Measurements from ENCODE around the gene FBXO41.
"Not testable (repeated sequence)": the region's sequence is repeated elsewhere in the genome, so short reads cannot be mapped to it uniquely, and the experiment has no call there.

FBXO41 gene

GRCh38 chr2:73264783-73265182 lies 19.5 kb downstream of the FBXO41 start:
- TF ChIP-seq ZFX (IDR thresholded peaks at IDR 0.05) (no peak), CTCF (conservative IDR thresholded peaks at IDR 0.05) (no peak)

GRCh38 chr2:73264332-73264606 lies 20.0 kb downstream of the FBXO41 start:
- TF ChIP-seq ZFX (IDR thresholded peaks at IDR 0.05) (no peak), CTCF (conservative IDR thresholded peaks at IDR 0.05) (no peak)
- H3K27ac ChIP-seq, result no peak overlapping the region

More at GRCh38 chr2:73264783-73265182, 19.5 kb downstream of the FBXO41 start:
- H3K27ac ChIP-seq, result no peak overlapping the region

GRCh38 chr2:73263540-73264331 lies 20.5 kb downstream of the FBXO41 start:
- TF ChIP-seq CTCF (conservative IDR thresholded peaks at IDR 0.05) (no peak), ZFX (IDR thresholded peaks at IDR 0.05) (no peak)
- no peak overlapping the region for H3K27ac ChIP-seq

- not testable (repeated sequence) for H3K27ac ChIP-seq
These were observed 21.4 kb downstream of the FBXO41 start for GRCh38 chr2:73262691-73263429.

GRCh38 chr2:73262108-73262651 lies 22.1 kb downstream of the FBXO41 start:
- H3K27ac ChIP-seq, result no peak overlapping the region
- TF ChIP-seq CTCF (conservative IDR thresholded peaks at IDR 0.05) (no peak), ZFX (IDR thresholded peaks at IDR 0.05) (no peak)

- H3K27ac ChIP-seq, result no peak overlapping the region
- TF ChIP-seq CTCF (conservative IDR thresholded peaks at IDR 0.05), result no peak; the same call in 1 of the 2 replicates
- TF ChIP-seq ZFX (IDR thresholded peaks at IDR 0.05), result no peak
These were observed 23.8 kb downstream of the FBXO41 start for GRCh38 chr2:73260338-73260984.

- no peak overlapping the region for H3K27ac ChIP-seq
- TF ChIP-seq ZFX (IDR thresholded peaks at IDR 0.05) (no peak), CTCF (conservative IDR thresholded peaks at IDR 0.05) (no peak)
These were observed 24.5 kb downstream of the FBXO41 start for GRCh38 chr2:73259704-73260337.
